ENCODE results near the gene ATP2C2. TPM values are rescaled to one million over a fixed set of nuclear protein-coding genes. Genes with fewer than 3 reads are reported as not detected.

ATP2C2 gene
- total and polyA plus RNA-seq, 9 donors = 0.13 to 2.3 (median 0.39) TPM

DNA sequence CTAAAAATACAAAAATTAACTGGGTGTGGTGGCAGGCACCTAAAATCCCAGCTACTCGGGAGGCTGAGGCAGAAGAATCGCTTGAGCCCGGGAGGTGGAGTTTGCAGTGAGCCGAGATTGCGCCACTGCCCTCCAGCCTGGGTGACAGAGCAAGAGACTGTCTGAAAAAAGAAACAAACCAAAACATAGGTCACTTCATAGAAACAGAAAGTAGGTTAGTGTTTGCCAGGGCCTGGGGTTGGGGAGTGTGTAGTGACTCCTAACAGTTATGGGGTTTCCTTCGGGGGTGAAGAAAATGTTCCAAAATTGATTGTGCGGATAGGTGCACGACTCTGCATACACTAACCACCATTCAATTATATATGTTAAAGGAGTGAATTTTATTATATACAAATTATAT is 59.2 kb downstream of the ATP2C2 start:
- H3K4me3 ChIP-seq (ENCODE audit: low read length) = no peak overlapping the region
- H3K27me3 ChIP-seq (ENCODE audit: control insufficient read depth, insufficient read depth, low read length) = peaks cover 12% of the 10 kb centered on the region
- no CpG with 5 or more reads among the region's 8 CpGs for WGBS (ENCODE audit: insufficient coverage)
- no peaks in the 10 kb centered on the region for H3K4me1 ChIP-seq (ENCODE audit: control insufficient read depth, insufficient read depth, low read length)
- DNase-seq = no peak
- no peaks in the 10 kb centered on the region for H3K36me3 ChIP-seq (ENCODE audit: control insufficient read depth, insufficient read depth, low read length)
- peaks cover 2% of the 10 kb centered on the region for H3K9me3 ChIP-seq (replicated peaks; ENCODE audit: control insufficient read depth, low read depth, low read length)
- no peak overlapping the region for H3K27ac ChIP-seq (ENCODE audit: low read length)

- no peak for DNase-seq
- no peaks in the 10 kb centered on the region for H3K36me3 ChIP-seq (ENCODE audit: control insufficient read depth, insufficient read depth, low read length)
- H3K27me3 ChIP-seq (ENCODE audit: control insufficient read depth, insufficient read depth, low read length) = peaks cover 10% of the 10 kb centered on the region
- no peak overlapping the region for H3K4me3 ChIP-seq (ENCODE audit: low read length)
- H3K4me1 ChIP-seq (ENCODE audit: control insufficient read depth, insufficient read depth, low read length) = no peaks in the 10 kb centered on the region
- WGBS (ENCODE audit: insufficient coverage) = 80% methylated on average over 2 of the region's 4 CpGs
- H3K9me3 ChIP-seq (replicated peaks; ENCODE audit: control insufficient read depth, low read depth, low read length) = no peaks in the 10 kb centered on the region
- H3K27ac ChIP-seq (ENCODE audit: low read length) = no peak overlapping the region
These were observed 62.5 kb downstream of the ATP2C2 start for GRCh38 chr16:84430860-84431259.

DNA sequence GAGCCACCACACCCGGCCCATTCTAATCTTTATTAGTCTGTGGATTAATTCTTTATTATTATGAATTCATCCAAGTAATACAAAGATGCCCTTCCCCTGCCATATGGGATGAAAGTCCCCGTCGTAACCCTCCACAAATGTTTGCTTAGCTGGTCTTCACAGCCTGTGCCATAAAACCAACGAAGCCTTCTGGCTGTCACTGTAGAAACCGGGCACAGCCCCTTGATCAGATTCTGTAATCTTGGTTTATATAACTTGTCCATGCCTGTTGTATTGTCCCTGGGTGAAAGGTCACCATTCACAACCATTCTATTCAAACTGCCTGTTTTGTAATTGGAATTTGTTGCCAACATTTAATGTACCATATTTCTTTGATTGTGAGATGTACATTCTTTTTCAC is 66.5 kb downstream of the ATP2C2 start:
- Histone ChIP-seq H3K27ac (ENCODE audit: low read length) (no peak overlapping the region), H3K4me3 (ENCODE audit: low read length) (no peak overlapping the region), H3K36me3 (ENCODE audit: control insufficient read depth, insufficient read depth, low read length) (no peaks in the 10 kb centered on the region), H3K4me1 (ENCODE audit: control insufficient read depth, insufficient read depth, low read length) (no peaks in the 10 kb centered on the region), H3K9me3 (replicated peaks; ENCODE audit: control insufficient read depth, low read depth, low read length) (no peaks in the 10 kb centered on the region), H3K27me3 (ENCODE audit: control insufficient read depth, insufficient read depth, low read length) (peaks cover 14% of the 10 kb centered on the region)
- DNase-seq = no peak
- whole genome bisulfite sequencing (ENCODE audit: insufficient coverage) = 60% methylated on average over 1 of the region's 5 CpGs

GRCh38 chr16:84436196-84436595 is 67.9 kb downstream of the ATP2C2 start:
- no peak overlapping the region for H3K27ac ChIP-seq (ENCODE audit: low read length)
- H3K4me1 ChIP-seq (ENCODE audit: control insufficient read depth, insufficient read depth, low read length) = no peaks in the 10 kb centered on the region
- H3K36me3 ChIP-seq (ENCODE audit: control insufficient read depth, insufficient read depth, low read length) = no peaks in the 10 kb centered on the region
- no peak for DNase-seq
- H3K4me3 ChIP-seq (ENCODE audit: low read length) = no peak overlapping the region
- 56% methylated on average over 2 of the region's 10 CpGs for WGBS (ENCODE audit: insufficient coverage)
- H3K27me3 ChIP-seq (ENCODE audit: control insufficient read depth, insufficient read depth, low read length) = peaks cover 11% of the 10 kb centered on the region
- no peaks in the 10 kb centered on the region for H3K9me3 ChIP-seq (replicated peaks; ENCODE audit: control insufficient read depth, low read depth, low read length)

GRCh38 chr16:84438971-84439696 is 70.8 kb downstream of the ATP2C2 start:
- H3K9me3 ChIP-seq (replicated peaks; ENCODE audit: control insufficient read depth, low read depth, low read length) = no peaks in the 10 kb centered on the region
- no peak overlapping the region for H3K27ac ChIP-seq (ENCODE audit: low read length)
- peaks cover 16% of the 10 kb centered on the region for H3K27me3 ChIP-seq (ENCODE audit: control insufficient read depth, insufficient read depth, low read length)
- DNase-seq = no peak
- no peaks in the 10 kb centered on the region for H3K4me1 ChIP-seq (ENCODE audit: control insufficient read depth, insufficient read depth, low read length)
- no peak overlapping the region for H3K4me3 ChIP-seq (ENCODE audit: low read length)
- 42% methylated on average over 14 of the region's 15 CpGs for WGBS (ENCODE audit: insufficient coverage)
- H3K36me3 ChIP-seq (ENCODE audit: control insufficient read depth, insufficient read depth, low read length) = no peaks in the 10 kb centered on the region

- 74% methylated on average over 15 of the region's 19 CpGs for WGBS (ENCODE audit: insufficient coverage)
- no peak for DNase-seq
- peaks cover 30% of the 10 kb centered on the region for H3K27me3 ChIP-seq (ENCODE audit: control insufficient read depth, insufficient read depth, low read length)
- no peaks in the 10 kb centered on the region for H3K36me3 ChIP-seq (ENCODE audit: control insufficient read depth, insufficient read depth, low read length)
- no peak overlapping the region for H3K27ac ChIP-seq (ENCODE audit: low read length)
- H3K4me3 ChIP-seq (ENCODE audit: low read length) = no peak overlapping the region
- no peaks in the 10 kb centered on the region for H3K9me3 ChIP-seq (replicated peaks; ENCODE audit: control insufficient read depth, low read depth, low read length)
- H3K4me1 ChIP-seq (ENCODE audit: control insufficient read depth, insufficient read depth, low read length) = no peaks in the 10 kb centered on the region
These were observed 74.2 kb downstream of the ATP2C2 start for GRCh38 chr16:84442416-84443145.

- no peaks in the 10 kb centered on the region for H3K9me3 ChIP-seq (replicated peaks; ENCODE audit: control insufficient read depth, low read depth, low read length)
- no peak overlapping the region for H3K27ac ChIP-seq (ENCODE audit: low read length)
- H3K4me1 ChIP-seq (ENCODE audit: control insufficient read depth, insufficient read depth, low read length) = no peaks in the 10 kb centered on the region
- H3K36me3 ChIP-seq (ENCODE audit: control insufficient read depth, insufficient read depth, low read length) = no peaks in the 10 kb centered on the region
- peaks cover 30% of the 10 kb centered on the region for H3K27me3 ChIP-seq (ENCODE audit: control insufficient read depth, insufficient read depth, low read length)
- no peak for DNase-seq
- H3K4me3 ChIP-seq (ENCODE audit: low read length) = no peak overlapping the region
- 36% methylated on average over 14 of the region's 15 CpGs for WGBS (ENCODE audit: insufficient coverage)
These were observed 74.9 kb downstream of the ATP2C2 start for GRCh38 chr16:84443166-84443802.

DNA sequence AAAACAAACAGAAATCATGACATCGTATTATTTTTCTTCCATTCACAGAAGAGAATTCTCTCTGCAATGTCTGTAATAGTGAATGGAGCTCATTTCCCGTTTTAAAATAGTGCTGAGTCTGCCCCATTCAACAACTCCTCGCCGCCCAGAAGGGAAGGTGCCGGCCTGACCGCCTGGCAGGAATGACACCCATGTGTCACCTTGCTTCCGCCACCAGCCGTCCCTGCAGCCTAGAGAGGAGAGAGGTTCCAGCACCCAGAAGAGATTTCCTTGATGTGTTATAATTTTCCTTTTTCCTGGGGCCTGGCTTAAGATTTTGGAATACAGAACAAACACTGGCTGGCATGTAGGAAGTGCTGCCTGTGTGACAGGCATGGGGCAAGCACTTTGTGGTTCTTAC is 76.1 kb downstream of the ATP2C2 start:
- Histone ChIP-seq H3K27me3 (ENCODE audit: control insufficient read depth, insufficient read depth, low read length) (peaks cover 24% of the 10 kb centered on the region), H3K27ac (ENCODE audit: low read length) (no peak overlapping the region), H3K36me3 (ENCODE audit: control insufficient read depth, insufficient read depth, low read length) (no peaks in the 10 kb centered on the region), H3K4me3 (ENCODE audit: low read length) (no peak overlapping the region), H3K4me1 (ENCODE audit: control insufficient read depth, insufficient read depth, low read length) (no peaks in the 10 kb centered on the region), H3K9me3 (replicated peaks; ENCODE audit: control insufficient read depth, low read depth, low read length) (no peaks in the 10 kb centered on the region)
- 66% methylated on average over 6 of the region's 8 CpGs for WGBS (ENCODE audit: insufficient coverage)
- DNase-seq = no peak

DNA sequence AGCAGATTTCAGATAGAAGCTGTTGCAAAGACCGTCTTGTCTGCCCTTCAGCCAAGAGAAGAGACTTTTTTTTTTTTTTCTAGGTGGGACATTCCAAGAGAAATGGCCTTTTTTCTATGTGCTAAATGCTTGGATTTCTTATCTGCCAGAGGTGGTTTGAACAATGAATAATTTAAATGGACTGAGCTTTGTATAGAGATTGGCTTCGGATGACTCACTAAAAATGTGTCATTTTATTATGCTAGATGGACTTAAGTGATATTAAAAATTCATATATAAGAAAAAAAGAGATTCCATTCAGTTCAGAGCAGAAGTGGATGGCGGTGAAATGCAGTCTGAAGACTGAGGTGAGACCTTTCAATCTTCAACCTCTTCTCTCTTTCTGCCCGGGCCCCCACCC is 77.7 kb downstream of the ATP2C2 start:
- peaks cover 22% of the 10 kb centered on the region for H3K27me3 ChIP-seq (ENCODE audit: control insufficient read depth, insufficient read depth, low read length)
- H3K36me3 ChIP-seq (ENCODE audit: control insufficient read depth, insufficient read depth, low read length) = no peaks in the 10 kb centered on the region
- no peaks in the 10 kb centered on the region for H3K4me1 ChIP-seq (ENCODE audit: control insufficient read depth, insufficient read depth, low read length)
- H3K27ac ChIP-seq (ENCODE audit: low read length) = no peak overlapping the region
- no peaks in the 10 kb centered on the region for H3K9me3 ChIP-seq (replicated peaks; ENCODE audit: control insufficient read depth, low read depth, low read length)
- WGBS (ENCODE audit: insufficient coverage) = 38% methylated on average over 3 of the region's 4 CpGs
- no peak for DNase-seq
- no peak overlapping the region for H3K4me3 ChIP-seq (ENCODE audit: low read length)

DNA sequence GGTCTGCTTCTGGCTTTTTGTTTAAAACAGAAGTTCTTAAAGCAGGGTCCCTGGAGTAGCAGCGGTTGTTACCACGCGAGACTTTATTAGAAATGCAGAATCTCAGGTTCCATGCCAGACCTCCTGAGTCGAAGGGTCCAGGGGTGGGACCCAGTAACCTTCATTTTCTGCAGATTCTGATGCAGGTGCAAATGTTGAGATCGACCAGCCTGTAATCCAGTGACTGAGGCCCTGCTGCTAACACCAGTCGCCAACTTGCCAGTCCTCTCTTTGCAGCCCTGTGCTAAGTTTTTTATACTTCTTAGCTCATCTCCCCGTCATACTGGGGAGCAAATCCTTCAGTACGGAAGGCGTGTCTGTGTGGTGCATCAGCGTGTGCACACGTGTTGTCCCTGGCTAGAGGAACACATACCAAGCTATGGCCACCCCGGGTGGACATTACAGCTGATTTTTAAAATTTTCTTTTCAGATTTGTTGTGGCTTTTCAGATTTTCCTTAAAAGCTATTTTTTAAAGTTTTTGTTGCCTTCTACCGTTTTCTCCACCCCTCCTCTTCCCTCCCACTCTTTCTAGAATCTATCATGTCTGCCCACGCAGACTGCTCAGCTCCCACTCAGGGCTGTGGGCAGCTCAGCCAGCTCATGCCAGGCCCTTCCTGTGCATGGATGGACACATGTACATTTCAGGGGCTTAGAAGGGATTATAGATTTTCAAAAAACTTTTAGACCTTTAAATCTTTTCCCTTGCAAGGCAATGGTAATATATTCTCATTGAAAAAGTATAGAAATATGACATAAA is 78.5 kb downstream of the ATP2C2 start:
- Histone ChIP-seq H3K4me1 (ENCODE audit: control insufficient read depth, insufficient read depth, low read length) (no peaks in the 10 kb centered on the region), H3K9me3 (replicated peaks; ENCODE audit: control insufficient read depth, low read depth, low read length) (no peaks in the 10 kb centered on the region), H3K4me3 (ENCODE audit: low read length) (no peak overlapping the region), H3K36me3 (ENCODE audit: control insufficient read depth, insufficient read depth, low read length) (no peaks in the 10 kb centered on the region), H3K27ac (ENCODE audit: low read length) (no peak overlapping the region), H3K27me3 (ENCODE audit: control insufficient read depth, insufficient read depth, low read length) (peaks cover 22% of the 10 kb centered on the region)
- DNase-seq = no peak
- 40% methylated on average over 11 of the region's 14 CpGs for WGBS (ENCODE audit: insufficient coverage)
